Measurements from ENCODE around the gene NAA11. TPM values are rescaled to one million over a fixed set of nuclear protein-coding genes. Genes with fewer than 3 reads are reported as not detected.

Gene NAA11
- total and polyA plus RNA-seq, 4 donors = not detected

- 84 to 92% methylated on average over 6 of the region's 6 CpGs for WGBS, 2 donors
- DNase-seq = no peak
- TF ChIP-seq CTCF (IDR thresholded peaks at IDR 0.05; ENCODE audit: control extremely low read depth, extremely low read depth) = no peak
- H3K4me1 ChIP-seq (ENCODE audit: control insufficient read depth in 5 of 5, insufficient read depth in 5 of 5, low read length in 5 of 5) = peaks cover 0 to 7% (median 0%) of the 10 kb centered on the region in 5 donors
- no peak for ATAC-seq (ENCODE audit: insufficient read depth, low FRiP score)
- H3K9ac ChIP-seq (ENCODE audit: insufficient read depth in 1 of 2, low read length in 2 of 2) = no peak overlapping the region
- H3K4me3 ChIP-seq = no peak overlapping the region
- no peaks in the 10 kb centered on the region for H3K36me3 ChIP-seq (ENCODE audit: control insufficient read depth in 4 of 4, insufficient read depth in 4 of 4, low read length in 4 of 4)
- H3K9me3 ChIP-seq (ENCODE audit: control insufficient read depth in 4 of 4, insufficient read depth in 3 of 4, low read length in 3 of 4) = no peaks in the 10 kb centered on the region
- no peaks in the 10 kb centered on the region for H3K27me3 ChIP-seq (ENCODE audit: control insufficient read depth in 3 of 3, insufficient read depth in 3 of 3, low read length in 2 of 3)
- H3K27ac ChIP-seq (ENCODE audit: low read depth in 1 of 2, low read length in 1 of 2) = no peak overlapping the region
Measured at GRCh38 chr4:79364061-79364460, 38.2 kb upstream of the NAA11 start.

GRCh38 chr4:79362626-79363025, 36.8 kb upstream of the NAA11 start:
- no peak for TF ChIP-seq CTCF (IDR thresholded peaks at IDR 0.05; ENCODE audit: control extremely low read depth, extremely low read depth)
- Histone ChIP-seq H3K4me1 (ENCODE audit: control insufficient read depth in 5 of 5, insufficient read depth in 5 of 5, low read length in 5 of 5) (peaks cover 0 to 7% (median 0%) of the 10 kb centered on the region in 5 donors), H3K9me3 (ENCODE audit: control insufficient read depth in 4 of 4, insufficient read depth in 3 of 4, low read length in 3 of 4) (no peaks in the 10 kb centered on the region), H3K9ac (ENCODE audit: insufficient read depth in 1 of 2, low read length in 2 of 2) (no peak overlapping the region), H3K36me3 (ENCODE audit: control insufficient read depth in 4 of 4, insufficient read depth in 4 of 4, low read length in 4 of 4) (no peaks in the 10 kb centered on the region), H3K4me3 (no peak overlapping the region), H3K27me3 (ENCODE audit: control insufficient read depth in 3 of 3, insufficient read depth in 3 of 3, low read length in 2 of 3) (no peaks in the 10 kb centered on the region), H3K27ac (ENCODE audit: low read depth in 1 of 2, low read length in 1 of 2) (no peak overlapping the region)
- ATAC-seq (ENCODE audit: insufficient read depth, low FRiP score) = no peak
- DNase-seq = no peak
- WGBS, 2 donors = 91% methylated on average over 4 of the region's 4 CpGs

GRCh38 chr4:79360006-79360405, 34.1 kb upstream of the NAA11 start:
- Histone ChIP-seq H3K27me3 (ENCODE audit: control insufficient read depth in 3 of 3, insufficient read depth in 3 of 3, low read length in 2 of 3) (no peaks in the 10 kb centered on the region), H3K36me3 (ENCODE audit: control insufficient read depth in 4 of 4, insufficient read depth in 4 of 4, low read length in 4 of 4) (no peaks in the 10 kb centered on the region), H3K4me1 (ENCODE audit: control insufficient read depth in 5 of 5, insufficient read depth in 5 of 5, low read length in 5 of 5) (peaks cover 0 to 7% (median 0%) of the 10 kb centered on the region in 5 donors), H3K4me3 (no peak overlapping the region), H3K9me3 (ENCODE audit: control insufficient read depth in 4 of 4, insufficient read depth in 3 of 4, low read length in 3 of 4) (no peaks in the 10 kb centered on the region), H3K27ac (ENCODE audit: low read depth in 1 of 2, low read length in 1 of 2) (no peak overlapping the region), H3K9ac (ENCODE audit: insufficient read depth in 1 of 2, low read length in 2 of 2) (no peak overlapping the region)
- no peak for TF ChIP-seq CTCF (IDR thresholded peaks at IDR 0.05; ENCODE audit: control extremely low read depth, extremely low read depth)
- no peak for ATAC-seq (ENCODE audit: insufficient read depth, low FRiP score)
- DNase-seq = peak in 2 of 3 donors; percentile 66 to 71

GRCh38 chr4:79358438-79358837, 32.6 kb upstream of the NAA11 start:
- no peaks in the 10 kb centered on the region for H3K36me3 ChIP-seq (ENCODE audit: control insufficient read depth in 4 of 4, insufficient read depth in 4 of 4, low read length in 4 of 4)
- DNase-seq (no peak), ATAC-seq (ENCODE audit: insufficient read depth, low FRiP score) (no peak)
- peaks cover 0 to 7% (median 0%) of the 10 kb centered on the region in 5 donors for H3K4me1 ChIP-seq (ENCODE audit: control insufficient read depth in 5 of 5, insufficient read depth in 5 of 5, low read length in 5 of 5)
- 78 to 94% methylated on average over 1 of the region's 1 CpG for WGBS, 2 donors
- no peaks in the 10 kb centered on the region for H3K27me3 ChIP-seq (ENCODE audit: control insufficient read depth in 3 of 3, insufficient read depth in 3 of 3, low read length in 2 of 3)
- H3K9ac ChIP-seq (ENCODE audit: insufficient read depth in 1 of 2, low read length in 2 of 2) = no peak overlapping the region
- H3K27ac ChIP-seq (ENCODE audit: low read depth in 1 of 2, low read length in 1 of 2) = no peak overlapping the region
- no peak for TF ChIP-seq CTCF (IDR thresholded peaks at IDR 0.05; ENCODE audit: control extremely low read depth, extremely low read depth)
- no peaks in the 10 kb centered on the region for H3K9me3 ChIP-seq (ENCODE audit: control insufficient read depth in 4 of 4, insufficient read depth in 3 of 4, low read length in 3 of 4)
- H3K4me3 ChIP-seq = no peak overlapping the region

Measured in lung (tissue), 12 donors.